Measurements from ENCODE around the gene SLC5A6. TPM values are rescaled to one million over a fixed set of nuclear protein-coding genes. Genes with fewer than 3 reads are reported as not detected.
"Not testable (repeated sequence)": the region's sequence is repeated elsewhere in the genome, so short reads cannot be mapped to it uniquely, and the experiment has no call there.

SLC5A6 gene
- polyA plus RNA-seq, 1 donor (not counting 4 experiments of a cell fraction or from before 2014, with no cell fraction given): 60.4 TPM

DNA sequence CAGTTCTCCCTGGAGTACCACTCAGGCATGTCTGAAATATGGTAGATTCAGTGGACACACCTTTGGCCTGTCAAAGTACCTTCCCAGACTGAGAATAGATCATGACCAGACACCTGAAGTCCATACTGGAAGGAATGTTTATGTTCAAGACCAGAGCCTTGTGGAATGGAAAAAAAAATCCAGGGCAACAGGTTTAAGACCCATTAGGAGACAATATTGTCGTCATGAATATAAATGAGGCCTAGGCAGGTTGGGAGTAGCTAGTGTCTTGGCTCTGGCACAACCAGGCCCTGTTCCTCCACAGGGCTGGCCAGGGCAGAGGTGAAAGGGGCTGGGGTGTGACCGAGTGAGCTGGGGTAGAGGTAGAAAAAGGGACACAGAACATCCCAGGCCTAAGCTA lies 13.4 kb downstream of the SLC5A6 start:
- TF ChIP-seq, protein P1, sequence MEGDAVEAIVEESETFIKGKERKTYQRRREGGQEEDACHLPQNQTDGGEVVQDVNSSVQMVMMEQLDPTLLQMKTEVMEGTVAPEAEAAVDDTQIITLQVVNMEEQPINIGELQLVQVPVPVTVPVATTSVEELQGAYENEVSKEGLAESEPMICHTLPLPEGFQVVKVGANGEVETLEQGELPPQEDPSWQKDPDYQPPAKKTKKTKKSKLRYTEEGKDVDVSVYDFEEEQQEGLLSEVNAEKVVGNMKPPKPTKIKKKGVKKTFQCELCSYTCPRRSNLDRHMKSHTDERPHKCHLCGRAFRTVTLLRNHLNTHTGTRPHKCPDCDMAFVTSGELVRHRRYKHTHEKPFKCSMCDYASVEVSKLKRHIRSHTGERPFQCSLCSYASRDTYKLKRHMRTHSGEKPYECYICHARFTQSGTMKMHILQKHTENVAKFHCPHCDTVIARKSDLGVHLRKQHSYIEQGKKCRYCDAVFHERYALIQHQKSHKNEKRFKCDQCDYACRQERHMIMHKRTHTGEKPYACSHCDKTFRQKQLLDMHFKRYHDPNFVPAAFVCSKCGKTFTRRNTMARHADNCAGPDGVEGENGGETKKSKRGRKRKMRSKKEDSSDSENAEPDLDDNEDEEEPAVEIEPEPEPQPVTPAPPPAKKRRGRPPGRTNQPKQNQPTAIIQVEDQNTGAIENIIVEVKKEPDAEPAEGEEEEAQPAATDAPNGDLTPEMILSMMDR (optimal IDR thresholded peaks at IDR 0.05 in 1 of 3, IDR thresholded peaks at IDR 0.05 in 1 of 3, conservative IDR thresholded peaks at IDR 0.05 in 1 of 3; ENCODE audit: extremely low read depth in 1 of 3, insufficient read depth in 2 of 3, low read length in 3 of 3): no peak
- no peak for TF ChIP-seq EZH2 (IDR thresholded peaks at IDR 0.05; ENCODE audit: low read length)
- Histone ChIP-seq H3K27me3 (ENCODE audit: control insufficient read depth, extremely low read depth, insufficient read depth, low read length) (no peaks in the 10 kb centered on the region), H3K4me3 (ENCODE audit: control insufficient read depth in 2 of 3, extremely low read depth in 1 of 3, insufficient read depth in 2 of 3, low read depth in 1 of 3, low read length in 3 of 3) (no peak overlapping the region), H3K36me3 (ENCODE audit: control insufficient read depth in 2 of 2, extremely low read depth in 1 of 2, insufficient read depth in 2 of 2, low read length in 2 of 2) (peaks cover 10 to 17% of the 10 kb centered on the region in 2 experiments), H3K27ac (ENCODE audit: control insufficient read depth, insufficient read depth, low read length) (no peak overlapping the region), H3K9me1 (ENCODE audit: control insufficient read depth, extremely low read depth, insufficient read depth, low read length) (no peaks in the 10 kb centered on the region), H3K4me1 (ENCODE audit: control insufficient read depth, extremely low read depth, insufficient read depth, low read length) (peaks cover 3% of the 10 kb centered on the region), H3K4me2 (ENCODE audit: control insufficient read depth, extremely low read depth, insufficient read depth, low read depth, low read length) (no peak overlapping the region), H3K9ac (ENCODE audit: control insufficient read depth, extremely low read depth, insufficient read depth, low read length) (no peak overlapping the region), H2AFZ (ENCODE audit: control insufficient read depth, low read length) (no peak overlapping the region), H4K20me1 (ENCODE audit: control insufficient read depth, extremely low read depth, insufficient read depth, low read length) (no peaks in the 10 kb centered on the region), H3K79me2 (ENCODE audit: control insufficient read depth, insufficient read depth, low read length) (no peaks in the 10 kb centered on the region), H3K9me3 (ENCODE audit: control insufficient read depth, low read depth, low read length) (no peaks in the 10 kb centered on the region)
- no peak for FAIRE-seq
- dilution Hi-C loops (cut with MboI; ENCODE audit: extremely low pct_ligation_motif_present, low sequenced_read_pairs): no loop called here
- DNase-seq (ENCODE audit: low read depth, low spot score): no peak

DNA sequence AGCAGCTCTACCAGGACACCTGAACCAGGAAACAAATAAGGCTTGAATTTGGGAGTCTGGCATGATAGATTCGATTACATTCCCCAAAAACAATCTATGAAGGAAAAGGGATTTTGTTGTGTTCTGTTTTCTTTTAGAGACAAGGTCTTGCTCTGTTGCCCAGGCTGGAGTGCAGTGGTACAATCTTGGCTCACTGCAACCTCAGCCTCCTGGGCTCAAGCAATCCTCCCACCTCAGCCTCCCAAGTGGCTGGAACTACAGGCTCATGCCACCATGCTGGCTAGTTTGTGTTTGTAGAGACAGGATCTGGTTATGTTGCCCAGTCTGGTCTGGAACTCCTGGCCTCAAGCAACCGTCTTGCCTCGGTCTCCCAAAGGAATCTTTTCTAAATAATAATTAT lies 14.0 kb downstream of the SLC5A6 start:
- H3K4me3 ChIP-seq (ENCODE audit: control insufficient read depth in 2 of 3, extremely low read depth in 1 of 3, insufficient read depth in 2 of 3, low read depth in 1 of 3, low read length in 3 of 3); H2AFZ ChIP-seq (ENCODE audit: control insufficient read depth, low read length); H3K27me3 ChIP-seq (ENCODE audit: control insufficient read depth, extremely low read depth, insufficient read depth, low read length); H3K79me2 ChIP-seq (ENCODE audit: control insufficient read depth, insufficient read depth, low read length); dilution Hi-C loops (cut with MboI; ENCODE audit: extremely low pct_ligation_motif_present, low sequenced_read_pairs); H3K9me3 ChIP-seq (ENCODE audit: control insufficient read depth, low read depth, low read length); FAIRE-seq; H3K9ac ChIP-seq (ENCODE audit: control insufficient read depth, extremely low read depth, insufficient read depth, low read length); H3K4me2 ChIP-seq (ENCODE audit: control insufficient read depth, extremely low read depth, insufficient read depth, low read depth, low read length); H3K27ac ChIP-seq (ENCODE audit: control insufficient read depth, insufficient read depth, low read length); H3K9me1 ChIP-seq (ENCODE audit: control insufficient read depth, extremely low read depth, insufficient read depth, low read length); DNase-seq (ENCODE audit: low read depth, low spot score); H4K20me1 ChIP-seq (ENCODE audit: control insufficient read depth, extremely low read depth, insufficient read depth, low read length); H3K4me1 ChIP-seq (ENCODE audit: control insufficient read depth, extremely low read depth, insufficient read depth, low read length): not testable (repeated sequence)
- H3K36me3 ChIP-seq (ENCODE audit: control insufficient read depth in 2 of 2, extremely low read depth in 1 of 2, insufficient read depth in 2 of 2, low read length in 2 of 2): peaks cover 8 to 15% of the 10 kb centered on the region in 2 experiments

DNA sequence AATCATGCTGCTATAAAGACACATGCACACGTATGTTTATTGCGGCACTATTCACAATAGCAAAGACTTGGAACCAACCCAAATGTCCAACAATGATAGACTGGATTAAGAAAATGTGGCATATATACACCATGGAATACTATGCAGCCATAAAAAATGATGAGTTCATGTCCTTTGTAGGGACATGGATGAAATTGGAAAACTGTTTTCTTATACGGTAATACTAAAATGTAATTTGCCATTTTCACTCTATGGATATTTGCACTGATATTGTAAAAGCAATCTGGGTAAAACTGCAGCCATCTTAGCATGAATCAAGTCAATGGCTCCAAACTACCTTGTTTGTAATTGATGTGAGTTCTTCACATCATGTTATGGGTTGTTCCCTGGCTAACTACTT lies 16.3 kb downstream of the SLC5A6 start:
- H3K4me3 ChIP-seq (ENCODE audit: control insufficient read depth in 2 of 3, extremely low read depth in 1 of 3, insufficient read depth in 2 of 3, low read depth in 1 of 3, low read length in 3 of 3); dilution Hi-C loops (cut with MboI; ENCODE audit: extremely low pct_ligation_motif_present, low sequenced_read_pairs); H3K4me1 ChIP-seq (ENCODE audit: control insufficient read depth, extremely low read depth, insufficient read depth, low read length); H3K4me2 ChIP-seq (ENCODE audit: control insufficient read depth, extremely low read depth, insufficient read depth, low read depth, low read length); H3K9ac ChIP-seq (ENCODE audit: control insufficient read depth, extremely low read depth, insufficient read depth, low read length); DNase-seq (ENCODE audit: low read depth, low spot score); H3K27ac ChIP-seq (ENCODE audit: control insufficient read depth, insufficient read depth, low read length); H2AFZ ChIP-seq (ENCODE audit: control insufficient read depth, low read length); H3K9me1 ChIP-seq (ENCODE audit: control insufficient read depth, extremely low read depth, insufficient read depth, low read length); H3K79me2 ChIP-seq (ENCODE audit: control insufficient read depth, insufficient read depth, low read length); FAIRE-seq; H3K36me3 ChIP-seq (ENCODE audit: control insufficient read depth in 2 of 2, extremely low read depth in 1 of 2, insufficient read depth in 2 of 2, low read length in 2 of 2); H3K9me3 ChIP-seq (ENCODE audit: control insufficient read depth, low read depth, low read length); H4K20me1 ChIP-seq (ENCODE audit: control insufficient read depth, extremely low read depth, insufficient read depth, low read length); H3K27me3 ChIP-seq (ENCODE audit: control insufficient read depth, extremely low read depth, insufficient read depth, low read length): not testable (repeated sequence)

All from keratinocyte (primary cell).